B cell (primary cell): ENCODE results near the gene TLE3. TPM values are rescaled to one million over a fixed set of nuclear protein-coding genes. Genes with fewer than 3 reads are reported as not detected.
A peak's percentile ranks its signal among the peaks of the same experiment; 100 is the strongest.

Experiments used
- ATAC-seq: fragments of 200-7000 bp; cut with Tn5 transposase; one replicate; pipeline ENCODE4 v1.10.0; 2021; ENCODE audit warnings: low read depth, mild to moderate bottlenecking, moderate number of reproducible peaks, moderate library complexity
- CTCF ChIA-PET: fragments of 350-600 bp; sonication (Branson Sonifier 250); formaldehyde crosslinking; loops from one replicate; lab custom pipeline; 2021; ENCODE audit warnings: antibody characterized with exemption, inconsistent platforms; lab: Charles Lee
- POLR2A ChIA-PET: fragments of 350-600 bp; sonication (Branson Sonifier 250); formaldehyde crosslinking; loops from one replicate; lab custom pipeline; 2021; ENCODE audit warnings: antibody characterized with exemption; lab: Charles Lee
- DNase-seq: peaks from one replicate; pipeline ENCODE4 v3.0.0; 2013
- H2AFZ ChIP-seq: 2 replicates; pipeline ENCODE4 v1.6.1; 2012; ENCODE audit warnings: mild to moderate bottlenecking, low read depth, low read length; ENCODE audit not compliant: insufficient read depth, poor library complexity, severe bottlenecking
- H3K27ac ChIP-seq, 2 donors: 1 replicate in 1 of 2; 2 replicates in 1 of 2; pipeline ENCODE4 v1.5.1; 2012 to 2013; ENCODE audit warnings: low read length in 2 of 2, mild to moderate bottlenecking in 2 of 2, moderate library complexity in 1 of 2
- H3K27me3 ChIP-seq, 4 experiments: fragments of 200-600 bp in 1 of 4; sonication (generic) in 1 of 4; replicated peaks in 1 of 4; 1 replicate in 2 of 4; 2 replicates in 2 of 4; pipeline versions ENCODE4 v1.6.1 to v1.7.0; 2013 to 2016; ENCODE audit warnings: low read length in 3 of 4, mild to moderate bottlenecking in 2 of 4, mixed read lengths in 1 of 4, moderate library complexity in 1 of 4; ENCODE audit not compliant: insufficient read depth in 4 of 4, control insufficient read depth in 3 of 4; ENCODE audit errors: control extremely low read depth in 1 of 4
- H3K36me3 ChIP-seq, 2 experiments: replicated peaks in 1 of 2; 1 replicate in 1 of 2; 2 replicates in 1 of 2; pipeline versions ENCODE4 v1.6.1 to v1.7.1; 2013; ENCODE audit warnings: low read length in 1 of 2; ENCODE audit not compliant: insufficient read depth in 2 of 2, control insufficient read depth in 1 of 2; ENCODE audit errors: control extremely low read depth in 1 of 2, extremely low read depth in 1 of 2
- H3K4me1 ChIP-seq, 2 donors: fragments of 200-600 bp in 1 of 2; sonication (generic) in 1 of 2; 1 replicate in 1 of 2; 2 replicates in 1 of 2; pipeline versions ENCODE4 v1.5.1 to v1.6.1; 2013 to 2017; ENCODE audit warnings: low read length in 2 of 2; ENCODE audit not compliant: control insufficient read depth in 2 of 2, insufficient read depth in 2 of 2
- H3K4me2 ChIP-seq: replicated peaks from 2 replicates; pipeline ENCODE3; 2012; ENCODE audit warnings: mild to moderate bottlenecking, low read depth, low read length; ENCODE audit not compliant: poor library complexity, severe bottlenecking
- H3K4me3 ChIP-seq, 5 experiments: fragments of 200-600 bp in 1 of 5; sonication (generic) in 1 of 5; 1 replicate in 3 of 5; 2 replicates in 2 of 5; pipeline versions ENCODE4 v1.5.1 to v1.7.0; 2011 to 2016; ENCODE audit warnings: low read length in 4 of 5, mild to moderate bottlenecking in 4 of 5, low read depth in 2 of 5, control low read depth in 1 of 5, moderate library complexity in 1 of 5; ENCODE audit not compliant: insufficient read depth in 1 of 5; ENCODE audit errors: control extremely low read depth in 1 of 5, extremely low read depth in 1 of 5
- H3K79me2 ChIP-seq: fragments of 200-600 bp; sonication (generic); one replicate; pipeline ENCODE4 v1.6.0; 2016; ENCODE audit warnings: low read length; ENCODE audit not compliant: control insufficient read depth, insufficient read depth
- H3K9ac ChIP-seq: fragments of 200-600 bp; sonication (generic); 2 replicates; pipeline ENCODE4 v1.6.1; 2017; ENCODE audit warnings: mild to moderate bottlenecking, low read length, moderate library complexity
- H3K9me3 ChIP-seq, 3 donors: one replicate each; pipeline versions ENCODE4 v1.6.1 to v1.7.1; 2013; ENCODE audit warnings: low read length in 2 of 3; ENCODE audit not compliant: control insufficient read depth in 2 of 3, insufficient read depth in 1 of 3; ENCODE audit errors: control extremely low read depth in 1 of 3
- H4K20me1 ChIP-seq: 2 replicates; pipeline ENCODE4 v1.6.0; 2012; ENCODE audit warnings: mild to moderate bottlenecking, low read length; ENCODE audit not compliant: insufficient read depth, control insufficient read depth, poor library complexity, severe bottlenecking
- H3K27ac Mint-ChIP-seq: one replicate; pipeline ENCODE4 v1.8.0; 2021; ENCODE audit warnings: mixed read lengths
- H3K27me3 Mint-ChIP-seq: one replicate; pipeline ENCODE4 v1.8.0; 2021; ENCODE audit warnings: mixed read lengths
- H3K4me1 Mint-ChIP-seq: one replicate; pipeline ENCODE4 v1.8.0; 2021; ENCODE audit warnings: mixed read lengths
- H3K4me3 Mint-ChIP-seq: one replicate; pipeline ENCODE4 v1.8.0; 2021; ENCODE audit warnings: mixed read lengths
- H3K9me3 Mint-ChIP-seq: one replicate; pipeline ENCODE4 v1.8.0; 2022; ENCODE audit warnings: mixed read lengths; ENCODE audit not compliant: insufficient read depth
- EZH2 ChIP-seq: IDR thresholded peaks from 2 replicates; pipeline ENCODE4 v1.6.1; 2012; ENCODE audit warnings: borderline replicate concordance, low read depth, mild to moderate bottlenecking, moderate library complexity, low read length; ENCODE audit not compliant: insufficient read depth, poor library complexity, severe bottlenecking
- WGBS: methylation state at CpG from one replicate; pipeline ENCODE4 v1.1.5; 2013; ENCODE audit warnings: missing lambda C conversion rate; ENCODE audit not compliant: insufficient coverage; 5-methylcytosine and 5-hydroxymethylcytosine counted together
- intact Hi-C: fragments of 100-400 bp; cut with micrococcal nuclease; formaldehyde crosslinking; loops from one replicate; pipeline ENCODE4 v1.10.0; 2022
- polyA plus RNA-seq: library from polyadenylated mRNA; depleted of rRNA; stranded (reverse); fragments of >200 nt; gene quantifications from 2 replicates; pipeline ENCODE4 v1.2.3, GENCODE V29; 2012
- total RNA-seq, 2 donors: library from RNA; stranded (reverse); fragments of 120-200 nt in 1 of 2; gene quantifications; 1 replicate in 1 of 2; 2 replicates in 1 of 2; pipeline versions ENCODE4 v1.2.3 to v1.2.4, GENCODE V29; 2013 to 2022
- TF ChIP-seq, protein P1 (sequence below): fragments of 200-600 bp; IDR thresholded peaks from one replicate; pipeline ENCODE4 v1.8.0; 2022; ENCODE audit warnings: antibody characterized with exemption, mild to moderate bottlenecking

The TLE3 gene
- total and polyA plus RNA-seq, 2 donors (not counting 1 experiment from before 2014, with no cell fraction given): 187 to 278 TPM

DNA sequence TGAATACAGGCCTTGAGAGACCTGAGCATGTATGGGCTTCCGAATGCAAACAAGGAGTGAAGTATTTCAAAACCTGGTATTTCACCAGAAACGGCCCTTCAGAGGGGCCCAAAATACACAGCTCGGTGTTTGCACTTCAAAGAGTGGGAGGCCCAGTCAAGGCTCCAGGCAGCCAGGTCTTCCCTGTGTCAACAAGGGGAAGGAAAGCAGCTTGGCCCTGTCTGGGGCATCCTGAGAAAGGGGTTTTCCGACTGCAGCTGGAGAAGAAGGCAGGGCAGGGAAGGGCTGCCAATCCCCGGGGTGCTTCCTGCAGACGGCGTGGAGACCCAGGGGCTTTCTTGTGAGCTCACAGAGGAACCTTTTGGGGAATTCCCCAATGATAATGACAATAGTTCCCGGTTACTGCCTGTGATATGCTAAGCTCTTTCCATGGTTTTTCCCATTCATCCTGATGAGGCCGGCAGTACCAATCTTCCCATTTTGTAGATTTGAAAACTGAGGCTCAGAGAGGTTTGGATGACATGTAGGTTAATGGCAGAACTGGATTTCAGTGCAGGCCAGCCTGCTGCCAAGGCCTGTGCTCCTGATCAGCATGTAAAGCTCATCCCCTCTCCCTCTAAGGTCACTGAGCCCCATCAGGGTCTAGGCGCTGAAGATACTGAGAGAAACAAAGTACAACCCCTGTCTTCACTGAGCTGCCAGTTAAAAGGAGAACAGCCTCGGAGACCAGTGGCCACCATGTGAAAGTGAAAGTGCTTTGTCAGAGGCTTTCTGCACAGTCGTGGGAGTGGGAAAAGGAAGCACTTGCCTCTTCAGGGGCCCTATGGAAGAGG lies 43.0 kb upstream of the TLE3 start:
- no peak overlapping the region for H3K4me3 ChIP-seq
- no peaks in the 10 kb centered on the region for H3K79me2 ChIP-seq
- ATAC-seq (peak; percentile 61), DNase-seq (peak; percentile 71)
- ChIA-PET CTCF (interaction anchor here (1.2 kb wide), 2 partner anchors 31 to 327 kb away, joined by 3 read pairs; no protein-coding TSS in a partner anchor), POLR2A (no interaction called here)
- no peaks in the 10 kb centered on the region for H3K36me3 ChIP-seq
- peak overlapping the region; percentile 31 for H3K9ac ChIP-seq
- H3K9me3 ChIP-seq: no peaks in the 10 kb centered on the region
- TF ChIP-seq EZH2: no peak
- TF ChIP-seq, protein P1, sequence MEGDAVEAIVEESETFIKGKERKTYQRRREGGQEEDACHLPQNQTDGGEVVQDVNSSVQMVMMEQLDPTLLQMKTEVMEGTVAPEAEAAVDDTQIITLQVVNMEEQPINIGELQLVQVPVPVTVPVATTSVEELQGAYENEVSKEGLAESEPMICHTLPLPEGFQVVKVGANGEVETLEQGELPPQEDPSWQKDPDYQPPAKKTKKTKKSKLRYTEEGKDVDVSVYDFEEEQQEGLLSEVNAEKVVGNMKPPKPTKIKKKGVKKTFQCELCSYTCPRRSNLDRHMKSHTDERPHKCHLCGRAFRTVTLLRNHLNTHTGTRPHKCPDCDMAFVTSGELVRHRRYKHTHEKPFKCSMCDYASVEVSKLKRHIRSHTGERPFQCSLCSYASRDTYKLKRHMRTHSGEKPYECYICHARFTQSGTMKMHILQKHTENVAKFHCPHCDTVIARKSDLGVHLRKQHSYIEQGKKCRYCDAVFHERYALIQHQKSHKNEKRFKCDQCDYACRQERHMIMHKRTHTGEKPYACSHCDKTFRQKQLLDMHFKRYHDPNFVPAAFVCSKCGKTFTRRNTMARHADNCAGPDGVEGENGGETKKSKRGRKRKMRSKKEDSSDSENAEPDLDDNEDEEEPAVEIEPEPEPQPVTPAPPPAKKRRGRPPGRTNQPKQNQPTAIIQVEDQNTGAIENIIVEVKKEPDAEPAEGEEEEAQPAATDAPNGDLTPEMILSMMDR: no peak
- H3K27ac Mint-ChIP-seq: peak overlapping the region; percentile 59
- H3K27me3 Mint-ChIP-seq: peaks cover 18% of the 10 kb centered on the region
- H3K27ac ChIP-seq: no peak overlapping the region
- WGBS: 25% methylated on average over 10 of the region's 12 CpGs
- peak overlapping the region; percentile 55 for H3K4me2 ChIP-seq
- H4K20me1 ChIP-seq: no peaks in the 10 kb centered on the region
- no peak overlapping the region for H2AFZ ChIP-seq
- peaks cover 27% of the 10 kb centered on the region for H3K4me1 Mint-ChIP-seq
- H3K4me1 ChIP-seq: peaks cover 15 to 23% of the 10 kb centered on the region in 2 donors
- intact Hi-C loops: loop anchor here (5.0 kb wide), 1 partner anchor 43 kb away; the partner anchor contains the start of gene TLE3
- no peaks in the 10 kb centered on the region for H3K9me3 Mint-ChIP-seq
- peaks cover 0 to 7% (median 0%) of the 10 kb centered on the region in 4 experiments for H3K27me3 ChIP-seq
- H3K4me3 Mint-ChIP-seq: peak overlapping the region; percentile 64

DNA sequence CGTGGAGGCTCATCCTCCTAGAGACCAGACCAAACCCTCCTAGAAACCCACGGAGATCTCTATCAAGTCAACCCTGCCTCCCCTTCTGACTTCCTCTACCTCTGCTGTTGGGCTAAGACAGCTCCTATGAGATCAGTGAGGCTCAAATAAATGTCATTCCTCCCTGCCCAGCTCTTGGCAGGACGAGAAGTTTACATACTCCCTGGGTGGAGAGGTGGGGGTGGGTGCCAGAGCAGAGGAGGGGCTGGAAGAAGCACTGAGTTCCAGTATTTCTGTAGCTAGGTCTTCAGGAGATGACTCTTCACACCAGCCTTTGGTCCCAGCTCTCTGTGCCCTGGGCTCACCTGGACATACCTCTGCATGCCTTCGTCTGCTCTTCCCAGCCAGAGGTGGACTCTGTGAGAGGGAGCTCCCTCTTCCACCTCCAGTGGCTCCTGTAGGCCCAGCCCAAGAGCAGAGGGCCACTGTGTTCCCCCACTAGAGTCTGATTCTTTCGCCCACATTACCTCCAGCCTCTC lies 42.4 kb upstream of the TLE3 start:
- ChIA-PET POLR2A (interaction anchor here (0.7 kb wide), 1 partner anchor 22 kb away, joined by 4 read pairs; no protein-coding TSS in a partner anchor), CTCF (interaction anchor here (0.6 kb wide), 1 partner anchor 564 kb away, joined by 3 read pairs; no protein-coding TSS in a partner anchor)
- Mint-ChIP-seq H3K4me3 (peak overlapping the region; percentile 16), H3K9me3 (no peaks in the 10 kb centered on the region), H3K4me1 (peaks cover 27% of the 10 kb centered on the region), H3K27me3 (peaks cover 18% of the 10 kb centered on the region), H3K27ac (no peak overlapping the region)
- no peak for ATAC-seq
- no peak for DNase-seq
- no peak for TF ChIP-seq EZH2
- TF ChIP-seq, protein P1: no peak
- H3K9me3 ChIP-seq: no peaks in the 10 kb centered on the region
- H3K4me3 ChIP-seq: no peak overlapping the region
- peaks cover 15 to 23% of the 10 kb centered on the region in 2 donors for H3K4me1 ChIP-seq
- no peaks in the 10 kb centered on the region for H3K36me3 ChIP-seq
- H4K20me1 ChIP-seq: no peaks in the 10 kb centered on the region
- no peak overlapping the region for H3K9ac ChIP-seq
- intact Hi-C loops: loop anchor here (5.0 kb wide), 1 partner anchor 43 kb away; the partner anchor contains the start of gene TLE3
- H3K27ac ChIP-seq: no peak overlapping the region
- H3K27me3 ChIP-seq: peaks cover 0 to 7% (median 0%) of the 10 kb centered on the region in 4 experiments
- 84% methylated on average over 5 of the region's 5 CpGs for WGBS
- no peak overlapping the region for H2AFZ ChIP-seq
- H3K79me2 ChIP-seq: no peaks in the 10 kb centered on the region
- no peak overlapping the region for H3K4me2 ChIP-seq
